Caki2 (cell line): Measurements from ENCODE around the gene SLC9A8. TPM values are rescaled to one million over a fixed set of nuclear protein-coding genes. Genes with fewer than 3 reads are reported as not detected.

Experiments
- DNase-seq: peaks from one replicate; pipeline ENCODE4 v3.0.0-alpha.2; 2015; ENCODE audit warnings: low read depth
- in situ Hi-C: cut with HindIII; loops from 2 replicates; pipeline ENCODE4 v1.10.0; 2016; ENCODE audit warnings: low sequenced_read_pairs, low pct_unique_long_range_greater_than_20kb, mixed read lengths
- total RNA-seq: library from RNA; depleted of rRNA; stranded (reverse); fragments of >200 nt; shearing (Covaris generic); gene quantifications from 2 replicates; pipeline ENCODE4 v1.2.3, GENCODE V29; 2014; ENCODE audit warnings: low replicate concordance

The SLC9A8 gene
- total RNA-seq, 1 experiment from 2014 or later = 7.6 TPM

DNA sequence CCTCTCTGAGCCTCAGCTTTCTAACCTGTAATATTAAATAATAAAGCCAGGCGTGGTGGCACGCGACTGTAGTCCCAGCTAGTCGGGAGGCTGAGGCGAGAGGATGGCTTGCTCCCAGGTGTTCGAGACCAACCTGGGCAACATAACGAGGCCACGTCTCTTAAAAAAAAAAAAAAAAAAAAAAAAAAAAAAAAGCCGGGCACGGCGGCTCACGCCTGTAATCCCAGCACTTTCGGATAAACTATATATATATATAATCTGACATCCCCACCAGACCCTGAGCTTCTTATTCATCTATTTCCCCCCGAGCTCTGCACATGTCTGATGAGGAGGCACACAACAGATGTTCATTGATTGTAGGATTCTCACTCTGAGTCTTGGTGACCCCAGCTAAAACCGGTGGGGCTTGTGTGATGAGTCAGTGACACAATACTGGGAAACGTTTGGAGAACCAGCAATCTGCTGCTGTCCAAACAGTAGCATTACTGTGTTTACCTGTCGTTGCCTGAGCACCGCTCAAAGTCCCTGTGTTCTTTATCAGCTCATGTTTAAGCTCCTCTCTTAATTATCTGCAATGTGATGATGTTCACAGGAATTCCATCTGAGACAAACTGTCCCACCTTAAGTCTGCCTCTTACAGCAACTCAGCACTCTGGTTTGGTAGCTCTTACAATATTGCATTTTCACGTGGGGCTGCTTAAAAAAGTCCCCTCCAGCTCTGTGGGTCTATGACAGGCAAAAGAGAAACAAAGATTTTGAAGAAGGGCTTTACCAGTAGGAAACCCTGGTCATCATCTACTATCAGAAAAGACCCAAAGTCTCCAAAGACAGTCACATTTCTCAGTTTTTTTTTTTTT lies 103.7 kb downstream of the SLC9A8 start:
- in situ Hi-C loops = no loop called here
- peak; percentile 84 for DNase-seq

GRCh38 chr20:49918446-49918845 lies 105.8 kb downstream of the SLC9A8 start:
- no peak for DNase-seq
- in situ Hi-C loops = no loop called here

DNA sequence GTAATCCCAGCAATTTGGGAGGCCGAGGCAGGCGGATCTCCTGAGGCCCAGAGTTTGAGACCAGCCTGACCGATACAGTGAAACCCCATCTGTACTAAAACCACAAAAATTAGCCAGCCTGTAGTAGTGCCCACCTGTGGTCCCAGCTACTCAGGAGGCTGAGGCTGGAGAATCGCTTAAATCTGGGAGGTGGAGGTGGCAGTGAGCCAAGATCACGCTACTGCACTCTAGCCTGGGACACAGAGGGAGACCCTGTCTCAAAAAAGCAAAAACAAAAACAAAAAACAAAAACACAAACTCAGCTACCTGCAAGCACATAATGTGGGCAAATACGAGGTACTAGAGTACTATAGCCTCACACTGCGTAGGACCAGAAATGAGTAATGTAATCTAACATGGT lies 106.4 kb downstream of the SLC9A8 start:
- in situ Hi-C loops = no loop called here

DNA sequence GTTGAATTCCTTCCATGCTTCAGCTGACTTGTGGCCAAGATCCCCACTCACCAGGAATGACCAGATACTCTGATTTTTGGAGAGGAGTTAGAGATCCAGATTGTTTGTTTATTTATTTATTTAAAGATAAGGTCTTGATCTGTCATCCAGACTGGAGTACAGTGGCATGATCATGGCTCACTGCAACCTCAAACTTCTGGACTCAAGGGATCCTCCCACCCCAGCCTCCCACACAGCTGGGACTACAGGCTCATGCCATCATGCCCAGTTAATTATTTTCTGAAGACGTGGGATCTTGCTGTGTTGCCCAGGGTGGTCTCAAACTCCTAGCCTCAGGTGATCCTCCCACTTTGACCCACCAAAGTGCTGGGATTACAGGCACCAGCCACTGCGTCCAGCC lies 106.8 kb downstream of the SLC9A8 start:
- DNase-seq = peak; percentile 61
- in situ Hi-C loops = no loop called here

More for the DNA sequence above, 106.4 kb downstream of the SLC9A8 start:
- DNase-seq = no peak

GRCh38 chr20:49924247-49924646 lies 111.6 kb downstream of the SLC9A8 start:
- in situ Hi-C loops = no loop called here
- DNase-seq = no peak

DNA sequence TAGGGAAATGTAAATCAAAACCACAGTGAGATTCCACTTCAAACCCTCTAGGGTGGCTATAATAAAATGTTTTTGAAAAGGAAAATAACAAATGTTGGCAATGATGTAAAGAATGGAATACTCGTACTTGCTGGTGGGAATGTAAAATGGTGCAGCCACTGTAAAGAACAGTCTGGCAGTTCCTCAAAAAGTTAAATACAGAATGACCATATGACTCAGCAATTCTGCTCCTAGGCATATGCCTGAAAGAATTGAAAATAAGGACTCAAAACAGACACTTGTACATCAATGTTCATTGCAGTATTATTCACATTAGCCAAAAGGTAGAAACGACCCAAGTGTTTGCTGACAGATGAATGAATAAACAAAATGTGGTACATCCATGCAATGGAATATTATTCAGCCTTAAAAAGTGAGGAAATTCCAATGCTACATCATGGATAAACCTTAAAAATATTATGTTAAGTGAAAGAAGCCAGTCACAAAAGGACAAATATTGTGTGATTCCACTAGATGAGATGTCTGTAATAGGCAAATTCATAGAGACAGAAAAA lies 113.3 kb downstream of the SLC9A8 start:
- DNase-seq = no peak
- in situ Hi-C loops = no loop called here

- DNase-seq = peak; percentile 82
- in situ Hi-C loops = no loop called here
Observed at GRCh38 chr20:49928411-49929141, 115.9 kb downstream of the SLC9A8 start.

GRCh38 chr20:49929142-49929494 lies 116.5 kb downstream of the SLC9A8 start:
- in situ Hi-C loops = no loop called here
- DNase-seq = no peak

GRCh38 chr20:49935746-49936152 lies 123.1 kb downstream of the SLC9A8 start:
- DNase-seq = no peak
- in situ Hi-C loops = no loop called here

DNA sequence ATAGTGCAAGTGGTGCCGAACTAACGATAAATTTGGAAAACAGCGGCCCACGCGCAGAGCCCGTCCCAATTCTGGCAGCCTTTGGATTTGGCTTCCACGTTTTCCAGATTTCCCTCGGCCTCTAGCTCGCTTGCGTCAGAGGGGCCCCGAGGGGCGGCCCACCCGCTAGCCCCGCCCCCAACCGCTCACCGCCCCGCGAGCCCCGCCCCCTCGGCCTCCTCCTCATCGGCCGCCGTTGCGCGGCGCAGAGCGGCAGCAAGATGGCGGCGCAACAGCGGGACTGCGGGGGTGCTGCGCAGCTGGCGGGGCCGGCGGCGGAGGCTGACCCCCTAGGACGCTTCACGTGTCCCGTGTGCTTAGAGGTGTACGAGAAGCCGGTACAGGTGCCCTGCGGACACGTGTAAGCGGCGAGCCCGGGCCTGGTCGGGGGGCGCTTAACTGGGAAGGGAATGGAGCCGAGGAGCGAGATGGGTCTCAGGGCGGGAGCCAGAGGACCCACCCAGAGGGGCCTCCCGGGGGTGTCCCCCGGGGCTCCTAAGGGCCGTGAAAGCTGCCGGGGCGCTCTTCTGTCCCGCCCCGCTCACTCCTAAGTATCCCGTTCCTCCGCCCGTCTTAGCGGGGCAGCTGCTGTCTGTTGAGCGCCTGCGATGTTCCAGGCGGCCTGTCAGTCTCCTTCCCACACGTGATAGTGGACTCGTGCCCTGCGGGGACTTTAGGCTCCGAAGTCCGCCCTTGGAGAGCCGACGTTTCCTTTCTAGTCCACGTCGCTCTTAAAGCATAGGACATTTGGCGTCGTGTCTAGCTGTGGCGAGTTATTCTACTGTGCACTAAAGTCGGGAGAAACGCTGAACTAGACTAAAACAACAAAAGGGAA lies 123.8 kb downstream of the SLC9A8 start, which contains the start of gene RNF114:
Gene RNF114, plus strand, starts transcription at position 245 of the 874 bp plus-strand sequence. Its CDS starts 16 bp downstream, at position 261.
- in situ Hi-C loops = no loop called here
- DNase-seq = peak; percentile 64

- no peak for DNase-seq
- in situ Hi-C loops = no loop called here
Observed at GRCh38 chr20:49937027-49937929, 124.7 kb downstream of the SLC9A8 start.

- in situ Hi-C loops = no loop called here
- no peak for DNase-seq
Observed at GRCh38 chr20:49938173-49939163, 125.8 kb downstream of the SLC9A8 start.

GRCh38 chr20:49941456-49941855 lies 128.8 kb downstream of the SLC9A8 start:
- in situ Hi-C loops = no loop called here
- DNase-seq = no peak
